Ishikawa (cell line): ENCODE results near the gene RAB5A.

ENCODE experiments used
- CEBPB ChIP-seq: IDR thresholded peaks from 2 replicates; pipeline ENCODE4 v1.6.1; 2012
- CREB1 ChIP-seq: IDR thresholded peaks from 2 replicates; pipeline ENCODE4 v1.6.1; 2012; ENCODE audit warnings: low read depth
- EGR1 ChIP-seq: IDR thresholded peaks from 2 replicates; pipeline ENCODE4 v1.6.1; 2012
- EP300 ChIP-seq: IDR thresholded peaks from 2 replicates; pipeline ENCODE4 v1.6.1; 2012; ENCODE audit warnings: borderline replicate concordance
- FOXM1 ChIP-seq: IDR thresholded peaks from 2 replicates; pipeline ENCODE4 v1.6.1; 2012; ENCODE audit warnings: low read depth, borderline replicate concordance
- NFIC ChIP-seq: IDR thresholded peaks from 2 replicates; pipeline ENCODE4 v1.6.1; 2012
- RAD21 ChIP-seq: IDR thresholded peaks from 2 replicates; pipeline ENCODE4 v1.6.1; 2012; ENCODE audit warnings: low read depth
- TAF1 ChIP-seq: IDR thresholded peaks from 2 replicates; pipeline ENCODE4 v1.6.1; 2012; ENCODE audit warnings: low read depth, mild to moderate bottlenecking
- TCF12 ChIP-seq: IDR thresholded peaks from 2 replicates; pipeline ENCODE4 v1.6.1; 2012; ENCODE audit warnings: low read depth
- TEAD4 ChIP-seq: IDR thresholded peaks from 2 replicates; pipeline ENCODE4 v1.6.1; 2012
- YY1 ChIP-seq: IDR thresholded peaks from 2 replicates; pipeline ENCODE4 v1.6.1; 2012; ENCODE audit warnings: low read depth
- ZBTB7A ChIP-seq: IDR thresholded peaks from 2 replicates; pipeline ENCODE4 v1.6.1; 2012; ENCODE audit warnings: low read depth
- TF ChIP-seq, protein P1 (sequence below): IDR thresholded peaks from 2 replicates; pipeline ENCODE4 v1.6.1; 2012; ENCODE audit warnings: low read depth, mild to moderate bottlenecking
- TF ChIP-seq, protein P2 (sequence below): IDR thresholded peaks from 2 replicates; pipeline ENCODE4 v1.6.1; 2012
- TF ChIP-seq, protein P3 (sequence below): IDR thresholded peaks from 2 replicates; pipeline ENCODE4 v1.6.1; 2012

RAB5A gene

DNA sequence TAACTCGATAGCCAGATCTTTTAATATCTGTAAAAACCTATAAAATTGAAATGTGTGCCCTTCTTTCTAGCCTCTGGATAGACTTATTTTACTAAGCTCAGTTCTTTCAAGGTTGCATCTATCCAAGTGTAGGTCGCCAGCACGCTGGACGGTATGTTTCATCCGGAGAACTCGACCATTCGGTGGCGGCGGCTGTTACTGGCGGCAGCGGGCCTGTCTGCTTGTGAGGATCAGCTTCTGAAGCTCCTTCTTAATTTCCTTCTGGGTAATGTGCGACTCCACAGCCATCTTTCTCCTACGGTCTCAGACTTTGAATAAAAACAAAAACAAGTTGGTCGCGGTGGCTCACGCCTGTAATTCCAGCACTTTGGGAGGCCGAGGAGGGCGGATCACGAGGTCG is 61.1 kb downstream of the RAB5A start:
- TF ChIP-seq, protein P1, sequence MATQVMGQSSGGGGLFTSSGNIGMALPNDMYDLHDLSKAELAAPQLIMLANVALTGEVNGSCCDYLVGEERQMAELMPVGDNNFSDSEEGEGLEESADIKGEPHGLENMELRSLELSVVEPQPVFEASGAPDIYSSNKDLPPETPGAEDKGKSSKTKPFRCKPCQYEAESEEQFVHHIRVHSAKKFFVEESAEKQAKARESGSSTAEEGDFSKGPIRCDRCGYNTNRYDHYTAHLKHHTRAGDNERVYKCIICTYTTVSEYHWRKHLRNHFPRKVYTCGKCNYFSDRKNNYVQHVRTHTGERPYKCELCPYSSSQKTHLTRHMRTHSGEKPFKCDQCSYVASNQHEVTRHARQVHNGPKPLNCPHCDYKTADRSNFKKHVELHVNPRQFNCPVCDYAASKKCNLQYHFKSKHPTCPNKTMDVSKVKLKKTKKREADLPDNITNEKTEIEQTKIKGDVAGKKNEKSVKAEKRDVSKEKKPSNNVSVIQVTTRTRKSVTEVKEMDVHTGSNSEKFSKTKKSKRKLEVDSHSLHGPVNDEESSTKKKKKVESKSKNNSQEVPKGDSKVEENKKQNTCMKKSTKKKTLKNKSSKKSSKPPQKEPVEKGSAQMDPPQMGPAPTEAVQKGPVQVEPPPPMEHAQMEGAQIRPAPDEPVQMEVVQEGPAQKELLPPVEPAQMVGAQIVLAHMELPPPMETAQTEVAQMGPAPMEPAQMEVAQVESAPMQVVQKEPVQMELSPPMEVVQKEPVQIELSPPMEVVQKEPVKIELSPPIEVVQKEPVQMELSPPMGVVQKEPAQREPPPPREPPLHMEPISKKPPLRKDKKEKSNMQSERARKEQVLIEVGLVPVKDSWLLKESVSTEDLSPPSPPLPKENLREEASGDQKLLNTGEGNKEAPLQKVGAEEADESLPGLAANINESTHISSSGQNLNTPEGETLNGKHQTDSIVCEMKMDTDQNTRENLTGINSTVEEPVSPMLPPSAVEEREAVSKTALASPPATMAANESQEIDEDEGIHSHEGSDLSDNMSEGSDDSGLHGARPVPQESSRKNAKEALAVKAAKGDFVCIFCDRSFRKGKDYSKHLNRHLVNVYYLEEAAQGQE: no peak
- TF ChIP-seq RAD21: no peak
- no peak for TF ChIP-seq EP300
- TF ChIP-seq ZBTB7A: no peak
- TF ChIP-seq CREB1: no peak
- TF ChIP-seq, protein P2, sequence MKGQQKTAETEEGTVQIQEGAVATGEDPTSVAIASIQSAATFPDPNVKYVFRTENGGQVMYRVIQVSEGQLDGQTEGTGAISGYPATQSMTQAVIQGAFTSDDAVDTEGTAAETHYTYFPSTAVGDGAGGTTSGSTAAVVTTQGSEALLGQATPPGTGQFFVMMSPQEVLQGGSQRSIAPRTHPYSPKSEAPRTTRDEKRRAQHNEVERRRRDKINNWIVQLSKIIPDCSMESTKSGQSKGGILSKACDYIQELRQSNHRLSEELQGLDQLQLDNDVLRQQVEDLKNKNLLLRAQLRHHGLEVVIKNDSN: no peak
- TF ChIP-seq EGR1: no peak
- no peak for TF ChIP-seq FOXM1
- TF ChIP-seq YY1: no peak
- TF ChIP-seq NFIC: no peak
- TF ChIP-seq TEAD4: no peak
- no peak for TF ChIP-seq CEBPB

DNA sequence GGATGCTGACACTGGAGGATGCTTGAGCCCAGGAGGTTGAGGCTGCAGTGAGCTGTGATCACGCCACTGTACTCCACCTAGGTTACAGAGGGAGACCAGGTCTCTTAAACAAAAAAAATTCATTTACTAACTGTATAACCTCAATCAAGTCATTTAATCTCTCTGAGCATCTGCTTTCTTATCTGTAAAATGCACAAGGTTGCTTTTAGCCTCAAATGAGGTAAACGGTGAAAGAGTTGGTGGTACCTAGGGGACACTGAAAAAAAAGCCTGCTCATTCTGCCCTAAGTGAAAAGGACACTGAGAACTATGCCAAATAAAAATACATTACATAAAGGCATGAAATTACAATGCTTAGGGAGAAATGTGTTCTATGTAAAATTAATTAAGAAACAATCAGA is 61.7 kb downstream of the RAB5A start:
- no peak for TF ChIP-seq CEBPB
- no peak for TF ChIP-seq EP300
- no peak for TF ChIP-seq NFIC
- no peak for TF ChIP-seq CREB1
- TF ChIP-seq EGR1: no peak

DNA sequence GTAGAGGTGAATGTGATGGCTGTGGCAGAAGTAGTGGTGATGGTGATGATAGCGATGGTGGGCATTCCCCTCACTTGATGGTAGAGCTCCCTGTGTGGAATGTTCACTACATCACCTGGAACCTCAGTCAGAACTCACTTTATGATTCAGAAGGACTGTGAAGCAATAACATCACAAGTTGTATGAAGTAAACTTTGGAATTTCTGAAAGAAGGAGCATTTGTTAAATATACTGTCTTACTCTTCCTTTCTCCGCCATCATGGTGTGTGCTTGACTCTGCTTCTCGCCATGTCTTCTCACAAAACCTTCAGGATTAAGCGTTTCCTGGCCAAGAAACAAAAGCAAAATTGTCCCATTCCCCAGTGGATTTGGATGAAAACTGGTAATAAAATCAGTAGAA is 65.3 kb downstream of the RAB5A start, which contains the start of gene PP2D1:
Gene PP2D1, minus strand, starts transcription at position 101 of the 400 bp plus-strand sequence. CDS start 192 bp downstream, outside the sequence.
- TF ChIP-seq, protein P1: no peak
- TF ChIP-seq, protein P3, sequence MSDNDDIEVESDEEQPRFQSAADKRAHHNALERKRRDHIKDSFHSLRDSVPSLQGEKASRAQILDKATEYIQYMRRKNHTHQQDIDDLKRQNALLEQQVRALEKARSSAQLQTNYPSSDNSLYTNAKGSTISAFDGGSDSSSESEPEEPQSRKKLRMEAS: no peak
- TF ChIP-seq, protein P2: no peak
- TF ChIP-seq NFIC: no peak
- TF ChIP-seq TCF12: no peak
- no peak for TF ChIP-seq RAD21
- no peak for TF ChIP-seq TEAD4
- TF ChIP-seq EGR1: no peak
- TF ChIP-seq FOXM1: no peak
- TF ChIP-seq ZBTB7A: no peak
- TF ChIP-seq TAF1: no peak
- TF ChIP-seq EP300: no peak
- TF ChIP-seq CEBPB: no peak
- TF ChIP-seq YY1: no peak
- TF ChIP-seq CREB1: no peak

DNA sequence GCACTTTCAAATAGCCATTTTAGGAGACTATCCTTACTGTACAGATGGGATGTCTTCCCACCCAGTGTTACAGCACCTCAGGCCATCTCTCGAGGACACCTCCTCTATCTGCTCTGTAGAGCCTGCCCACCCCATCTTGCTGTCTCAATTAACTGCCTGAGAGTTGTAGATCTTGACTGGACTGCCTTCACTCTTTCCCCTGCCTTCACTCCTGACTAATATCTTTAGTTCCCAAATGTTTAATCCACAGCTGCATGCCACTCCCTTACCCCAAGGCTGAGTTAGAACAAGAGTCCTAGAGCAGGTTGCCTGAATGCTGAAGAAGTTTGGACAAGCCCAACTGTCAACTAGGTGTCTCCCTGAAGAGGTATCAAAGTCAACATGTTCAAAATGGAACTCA is 66.5 kb downstream of the RAB5A start:
- TF ChIP-seq CREB1 (no peak), TEAD4 (no peak), TCF12 (no peak), FOXM1 (no peak)
- TF ChIP-seq, protein P3: no peak

DNA sequence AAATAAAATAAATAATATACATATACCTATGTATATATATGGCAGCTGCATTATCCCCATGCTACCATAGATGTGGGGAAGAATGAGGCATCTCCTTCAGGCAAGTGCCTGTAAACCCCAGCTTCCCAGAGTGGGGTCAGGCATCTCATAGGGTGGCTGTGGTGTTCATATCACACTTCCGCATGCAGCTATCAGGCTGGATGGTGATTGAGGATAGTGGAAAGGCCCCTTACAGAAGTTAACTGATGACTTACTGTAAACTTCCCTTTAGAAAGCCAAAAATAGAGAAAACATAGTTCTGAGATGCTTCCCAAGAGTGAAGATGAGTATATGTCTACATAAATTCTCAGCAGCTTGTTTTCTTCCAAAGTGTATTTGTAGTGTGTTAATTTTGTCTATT is 68.6 kb downstream of the RAB5A start:
- TF ChIP-seq EP300 (no peak), YY1 (no peak), TAF1 (no peak), FOXM1 (no peak), EGR1 (no peak), CEBPB (no peak), CREB1 (no peak), TEAD4 (no peak), ZBTB7A (no peak)
- TF ChIP-seq, protein P3: no peak

DNA sequence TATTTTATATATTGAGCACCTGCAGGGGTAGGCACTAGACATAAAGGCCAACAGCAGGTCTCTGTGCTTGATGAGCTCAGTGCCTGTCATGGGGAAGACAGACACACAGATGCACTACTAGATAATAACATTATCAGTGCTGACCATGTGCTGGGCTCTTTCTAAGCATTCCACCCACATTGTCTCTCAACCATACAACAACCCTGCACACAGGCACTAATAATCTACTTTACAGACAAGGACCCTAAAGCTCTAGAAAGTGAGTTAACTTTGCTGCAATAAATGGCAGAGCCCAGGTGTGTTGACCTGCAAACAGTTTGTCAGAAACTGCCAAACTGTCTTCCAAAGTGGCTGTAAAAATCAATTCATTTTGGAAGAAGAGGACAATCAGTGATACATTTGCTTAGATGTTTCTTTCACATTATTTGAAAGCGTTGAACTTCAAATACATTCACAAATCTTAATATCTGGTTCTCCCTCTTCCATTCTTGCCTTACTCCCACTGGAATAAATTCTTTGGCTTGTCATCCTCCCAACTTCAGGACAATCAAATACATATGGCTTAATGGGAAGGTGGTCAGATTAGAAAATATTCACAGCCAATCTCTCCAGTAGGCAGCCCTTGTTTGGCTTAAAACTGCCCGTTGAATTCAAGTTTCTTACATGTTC is 76.2 kb downstream of the RAB5A start:
- TF ChIP-seq, protein P2: no peak
- TF ChIP-seq ZBTB7A (no peak), TCF12 (no peak), RAD21 (no peak), NFIC (no peak), TAF1 (no peak), YY1 (no peak), EP300 (no peak), EGR1 (no peak), TEAD4 (no peak), FOXM1 (no peak), CREB1 (no peak), CEBPB (no peak)
- TF ChIP-seq, protein P3: no peak
- TF ChIP-seq, protein P1: no peak
